GM10847 (cell line): ENCODE data around the gene CPSF3.

ENCODE experiments used
- POLR2A ChIP-seq: IDR thresholded peaks from 2 replicates; pipeline ENCODE4 v1.6.1; 2011; ENCODE audit not compliant: insufficient read length; ENCODE audit errors: extremely low read depth

The CPSF3 gene

DNA sequence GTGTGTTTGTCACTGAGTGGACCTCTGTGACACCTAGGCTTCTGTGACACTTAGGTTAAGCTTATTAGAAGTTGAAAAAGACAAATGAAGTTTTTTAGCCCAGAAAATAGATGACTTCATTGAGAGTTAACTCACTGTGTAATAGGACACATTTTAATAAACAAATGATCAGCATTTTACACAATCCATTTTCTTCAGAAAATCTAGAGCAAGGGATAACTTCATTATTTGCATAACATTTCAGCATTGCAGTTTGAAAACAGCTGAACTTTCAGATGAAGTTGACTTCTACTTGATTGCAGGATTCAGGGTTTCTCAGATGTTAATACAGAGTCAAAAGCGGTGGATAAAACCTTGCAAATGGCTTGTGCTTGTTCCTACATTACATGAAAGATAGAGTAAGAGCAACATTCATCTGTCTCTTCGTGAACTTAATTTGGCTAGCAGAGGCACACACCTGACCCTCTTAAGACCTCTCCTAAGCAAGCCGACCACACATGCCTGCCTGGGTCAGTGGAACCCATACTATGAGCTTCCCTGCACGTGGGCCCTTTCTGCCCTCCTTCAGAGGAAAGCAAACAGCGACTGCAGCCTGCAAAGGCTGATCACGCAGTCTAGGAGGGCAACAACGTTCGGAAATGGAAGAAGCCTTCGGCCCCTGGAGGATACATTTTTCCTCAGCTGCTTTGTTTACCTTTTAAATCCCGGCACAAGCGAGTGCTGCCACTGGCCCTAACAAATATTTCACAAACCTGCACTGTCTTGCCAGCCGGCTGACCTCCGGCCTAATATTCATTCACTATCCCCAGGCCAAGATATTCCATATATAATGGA is 16.7 kb upstream of the CPSF3 start:
- no peak for TF ChIP-seq POLR2A

DNA sequence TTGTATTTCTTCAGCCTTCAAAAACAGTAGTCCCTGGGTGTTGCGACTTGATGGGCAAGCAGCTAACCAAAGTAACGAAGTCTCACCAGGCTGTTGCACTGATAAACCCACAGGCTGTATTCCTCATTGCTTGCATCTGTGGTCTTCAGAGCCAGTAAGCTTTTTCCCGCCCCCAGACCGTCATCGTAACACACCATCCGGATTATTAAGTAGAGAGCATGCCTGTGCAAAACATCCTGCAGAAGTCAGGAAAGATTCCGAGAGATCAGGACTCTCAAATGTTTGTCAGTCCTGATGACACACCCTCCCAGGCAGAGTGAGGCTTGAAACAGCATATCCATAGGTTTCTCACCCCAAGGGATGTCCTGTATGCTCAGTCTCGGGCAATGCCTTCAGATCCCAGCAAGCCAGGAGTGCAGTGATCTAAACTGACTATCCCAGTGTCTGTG is 16.1 kb upstream of the CPSF3 start:
- no peak for TF ChIP-seq POLR2A

DNA sequence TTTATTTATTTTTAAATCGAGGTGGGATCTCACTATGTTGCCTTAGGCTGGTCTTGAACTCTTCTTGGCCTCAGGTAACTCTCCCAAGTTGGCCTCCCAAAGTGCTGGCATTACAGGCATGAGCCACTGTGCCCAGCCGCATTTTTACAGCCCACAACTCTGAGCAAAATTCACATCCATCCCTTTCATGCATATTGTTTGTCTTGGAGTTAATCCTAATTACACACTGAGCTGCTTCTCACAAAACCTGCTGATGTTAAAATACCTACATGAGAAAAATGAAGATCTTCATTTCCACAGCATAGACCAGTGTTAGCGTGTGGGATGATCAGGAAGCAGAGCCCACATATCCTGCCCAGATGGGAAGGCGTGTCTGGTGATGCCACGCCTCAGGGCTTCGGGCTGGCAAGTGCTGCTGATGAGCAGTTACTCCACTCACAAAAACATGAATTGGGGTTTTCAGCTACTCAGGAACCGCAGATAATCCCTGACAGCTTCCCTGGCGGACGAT is 14.8 kb upstream of the CPSF3 start:
- no peak for TF ChIP-seq POLR2A

DNA sequence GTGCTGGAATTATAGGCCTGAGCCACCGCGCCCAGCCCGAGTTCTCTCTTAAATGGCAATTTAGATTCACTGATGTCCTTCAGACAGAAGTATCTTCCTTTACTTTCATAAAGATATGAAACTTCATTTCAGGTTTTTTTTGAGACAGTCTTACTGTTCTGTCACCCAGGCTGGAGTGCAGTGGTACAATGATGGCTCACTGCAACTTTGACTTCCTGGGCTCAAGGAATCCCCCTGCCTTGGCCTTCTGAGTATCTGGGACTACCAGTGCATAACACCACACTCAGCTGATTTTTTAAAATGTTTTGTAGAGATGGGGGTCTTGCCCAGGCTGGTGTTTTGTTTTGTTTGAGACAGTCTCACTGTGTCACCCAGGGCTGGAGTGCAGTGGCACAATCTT is 13.3 kb upstream of the CPSF3 start:
- TF ChIP-seq POLR2A: no peak

DNA sequence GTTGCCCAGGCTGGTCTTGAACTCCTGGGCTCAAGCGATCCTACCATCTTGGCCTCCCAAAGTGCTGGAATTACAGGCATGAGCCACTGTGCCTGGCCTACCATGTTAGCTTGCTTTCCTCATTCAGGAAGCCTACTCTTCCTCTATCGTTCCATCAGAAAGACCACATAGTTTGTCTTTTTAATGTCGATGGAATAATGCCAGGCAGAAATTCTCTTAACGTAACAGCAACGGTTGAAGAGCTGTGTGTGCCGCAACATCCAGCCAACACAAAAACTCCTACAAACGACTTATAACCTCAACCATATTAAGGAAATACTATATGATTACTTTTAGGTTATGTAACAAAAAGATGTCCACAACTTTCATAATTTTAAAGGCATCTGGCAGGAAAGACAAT is 10.7 kb upstream of the CPSF3 start:
- no peak for TF ChIP-seq POLR2A

DNA sequence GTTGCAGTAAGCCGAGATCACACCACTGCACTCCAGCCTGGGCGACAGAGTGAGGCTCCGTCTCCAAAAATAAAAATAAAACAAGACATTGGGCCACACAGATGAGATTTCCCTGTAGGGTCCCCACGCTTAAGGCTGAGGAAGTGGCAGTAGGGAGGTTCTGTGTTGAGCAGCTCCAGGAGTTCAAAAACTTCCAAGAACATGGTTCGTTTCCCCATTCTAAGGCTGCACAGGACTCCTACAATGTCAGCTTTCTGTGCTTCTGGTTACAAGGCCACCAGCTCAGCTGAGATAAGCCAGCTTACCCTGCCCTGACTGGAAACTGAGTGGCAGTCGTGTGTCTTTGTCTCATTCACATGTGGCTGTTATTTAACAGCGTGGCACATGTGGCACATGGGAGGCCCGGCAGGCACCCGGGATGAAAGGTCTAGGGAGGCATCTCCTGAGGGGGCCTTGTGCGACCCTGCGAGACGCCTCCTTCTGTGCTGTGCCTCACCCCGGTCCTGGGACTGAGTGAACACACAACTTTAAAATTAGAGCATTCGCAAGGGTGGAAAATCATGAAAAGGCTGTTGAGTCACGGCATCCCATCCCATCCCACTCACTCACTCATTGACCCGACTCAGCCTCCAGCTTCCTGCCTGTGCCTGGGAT is 7.8 kb upstream of the CPSF3 start:
- no peak for TF ChIP-seq POLR2A

DNA sequence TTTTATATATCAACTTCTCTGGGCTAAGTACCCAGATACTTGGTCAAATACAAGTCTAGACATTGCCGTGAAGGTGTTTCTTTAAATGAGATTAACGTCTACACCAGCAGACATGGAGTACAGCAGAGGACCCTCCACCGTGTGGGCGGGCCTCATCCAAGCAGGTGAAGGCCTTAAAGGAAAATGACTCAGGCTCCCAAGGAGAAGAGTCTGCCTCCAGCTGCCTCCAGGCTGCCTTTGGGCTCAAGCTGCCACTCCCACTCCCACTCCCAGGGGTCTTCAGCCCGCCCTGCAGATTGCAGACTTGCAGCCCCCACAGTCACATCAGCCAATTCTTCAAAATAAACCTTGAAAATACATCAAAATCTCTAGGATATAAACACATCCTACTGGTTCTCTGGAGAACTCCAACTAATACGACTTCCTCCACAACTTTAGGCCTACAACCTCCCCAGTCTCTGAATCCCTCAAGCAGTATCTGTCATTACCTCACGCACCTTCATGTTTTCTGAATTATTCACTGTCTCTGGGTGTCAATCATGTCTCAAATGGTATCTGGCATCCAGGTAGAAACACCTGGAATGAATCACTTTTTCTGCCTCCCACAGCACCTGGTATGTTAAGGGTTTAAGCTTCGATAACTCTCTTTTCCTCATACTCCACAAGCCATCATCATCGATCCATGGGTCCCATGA is 7.0 kb upstream of the CPSF3 start:
- TF ChIP-seq POLR2A: no peak

DNA sequence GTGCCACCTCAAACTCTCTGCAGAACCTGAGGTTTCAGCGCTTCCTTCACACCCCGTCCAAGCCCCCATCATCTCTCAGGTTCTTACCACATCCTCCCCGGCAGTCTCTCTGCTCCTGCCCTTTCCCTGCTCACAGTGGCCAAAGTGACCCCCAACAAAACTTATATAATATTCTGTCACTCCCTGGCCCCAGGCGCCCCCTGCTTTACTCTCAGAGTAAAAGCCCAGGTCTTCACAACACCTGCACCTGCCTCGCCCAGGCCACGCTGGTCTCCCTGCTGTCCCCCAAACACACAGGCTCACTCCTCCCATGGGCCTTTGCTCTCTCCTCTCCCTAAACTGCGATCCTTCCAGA is 6.5 kb upstream of the CPSF3 start:
- no peak for TF ChIP-seq POLR2A

DNA sequence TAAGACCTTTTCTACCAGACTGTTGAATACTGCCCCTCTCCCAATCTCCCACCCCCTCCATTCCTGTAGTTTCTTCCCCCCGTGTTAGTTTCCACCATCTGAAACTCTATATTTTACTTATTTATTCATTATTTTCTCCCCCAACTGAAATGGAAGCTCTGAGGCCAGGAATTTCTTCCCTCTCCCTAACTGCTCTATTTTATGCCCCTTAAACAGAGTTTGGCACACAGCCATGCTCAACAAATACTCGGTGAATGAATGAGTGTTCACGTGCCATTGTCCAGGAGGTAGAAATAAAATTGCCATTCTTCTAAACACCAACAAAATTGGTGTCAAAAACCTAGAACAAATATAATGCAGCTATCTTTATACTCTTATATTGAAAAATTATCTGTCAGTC is 5.7 kb upstream of the CPSF3 start:
- no peak for TF ChIP-seq POLR2A

DNA sequence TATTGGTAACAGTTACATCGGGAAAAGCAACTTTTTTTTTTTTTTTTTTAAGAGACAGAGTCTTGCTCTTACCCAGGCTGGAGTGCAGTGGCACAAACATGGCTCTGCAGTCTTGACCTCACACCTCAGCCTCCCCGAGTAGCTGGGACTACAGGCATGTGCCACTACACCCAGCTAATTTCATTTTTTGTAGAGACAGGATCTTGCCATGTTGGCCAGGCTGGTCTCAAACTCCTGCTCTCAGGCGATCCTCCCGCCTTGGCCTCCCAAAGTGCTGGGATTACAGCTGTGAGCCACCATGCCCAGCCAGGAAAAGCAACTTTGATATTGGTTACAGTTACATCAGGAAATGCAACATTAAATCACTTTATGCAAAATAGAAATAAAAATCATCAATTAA is 4.7 kb upstream of the CPSF3 start:
- no peak for TF ChIP-seq POLR2A

DNA sequence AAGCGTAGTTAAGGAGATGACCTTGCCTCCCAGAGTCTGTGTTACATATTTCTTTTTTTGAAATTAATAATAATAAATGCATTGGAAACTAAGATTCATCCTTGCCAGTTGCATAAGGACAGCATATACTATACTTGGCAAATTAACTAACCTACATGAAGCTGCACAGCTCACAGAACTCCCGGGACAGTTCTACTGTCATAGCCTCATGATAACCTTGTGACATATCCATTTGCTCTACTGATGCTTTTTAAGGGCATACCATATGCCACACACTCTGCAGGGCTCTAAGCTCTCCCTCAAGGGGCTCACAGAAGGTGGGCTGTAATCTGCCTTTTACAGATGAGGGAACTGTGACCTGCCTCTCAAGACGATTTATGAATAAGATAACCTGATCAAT is 3.9 kb upstream of the CPSF3 start:
- TF ChIP-seq POLR2A: no peak

DNA sequence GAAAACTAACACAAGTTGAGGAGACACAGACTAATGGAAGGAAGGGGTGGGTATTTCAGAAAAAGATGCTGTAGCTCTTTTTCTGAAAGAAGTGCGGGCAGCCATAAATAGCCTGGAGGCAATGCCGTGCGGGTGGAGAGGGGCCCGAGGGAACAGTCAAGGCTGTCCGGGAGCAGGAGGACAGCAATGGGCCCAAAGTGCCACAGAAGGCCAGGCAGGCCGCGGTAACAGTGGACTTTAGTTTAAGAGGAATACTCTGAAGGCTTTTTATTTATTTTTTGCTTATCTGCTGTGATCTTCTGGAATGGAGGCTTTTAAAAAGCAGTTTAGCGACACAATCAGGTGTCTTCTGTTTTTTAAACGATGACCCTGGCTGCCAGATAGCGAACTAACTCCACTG is 3.0 kb upstream of the CPSF3 start:
- no peak for TF ChIP-seq POLR2A

DNA sequence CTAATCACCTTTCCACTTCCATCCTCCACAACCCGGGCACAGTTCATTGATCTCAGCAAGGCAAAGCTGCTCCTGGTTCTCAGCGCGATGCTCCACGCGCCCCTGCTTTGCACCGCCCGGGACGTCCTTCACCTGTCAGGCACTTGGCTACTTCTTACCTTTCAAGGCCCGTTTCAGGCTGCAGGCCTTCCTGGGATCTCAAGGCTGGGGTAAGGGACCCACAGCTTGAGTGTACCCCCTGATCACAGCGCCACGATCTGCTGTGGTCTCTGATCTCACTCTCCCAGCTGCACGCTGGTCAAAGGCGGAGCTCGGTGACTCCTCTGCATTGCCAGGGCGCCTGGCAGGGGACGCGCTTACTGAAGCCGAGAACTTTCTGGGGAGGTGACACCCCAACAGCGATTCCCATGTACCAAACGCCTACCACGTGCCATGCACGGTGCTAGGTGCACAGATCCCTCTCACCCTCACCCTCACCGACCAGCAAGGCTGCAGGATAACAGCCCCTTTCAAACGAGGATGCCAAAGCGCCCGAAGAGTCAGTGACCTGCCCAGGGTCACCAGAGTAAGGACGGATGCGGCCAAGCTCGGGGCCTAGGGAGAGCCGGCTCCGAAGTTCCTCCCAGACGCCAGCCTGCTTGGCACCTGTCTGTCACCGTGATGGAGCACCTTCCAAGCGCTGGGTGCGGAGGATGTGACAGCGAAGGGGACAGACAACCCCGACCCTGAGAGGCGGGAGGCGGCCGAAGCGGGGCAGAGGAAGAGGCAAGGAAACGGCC is 944 bp upstream of the CPSF3 start:
- TF ChIP-seq POLR2A: no peak

DNA sequence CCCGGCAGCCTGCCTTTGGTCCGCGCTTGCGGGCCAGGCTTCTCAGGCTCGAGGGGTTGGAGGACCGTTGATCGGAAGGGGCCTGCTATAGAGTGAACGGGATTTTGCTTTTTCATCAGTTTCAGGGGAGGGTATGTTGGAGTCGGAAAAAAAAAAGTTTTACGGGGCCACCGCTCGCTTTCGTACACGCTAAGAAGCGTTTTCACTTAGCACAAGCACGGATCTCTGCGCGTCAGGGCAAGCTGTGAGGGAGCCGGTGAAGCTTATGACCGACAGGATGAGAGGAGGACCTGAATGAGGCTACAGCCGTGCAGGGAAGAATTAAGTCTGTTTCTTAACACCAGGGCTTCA is 443 bp downstream of the CPSF3 start:
- TF ChIP-seq POLR2A: no peak

DNA sequence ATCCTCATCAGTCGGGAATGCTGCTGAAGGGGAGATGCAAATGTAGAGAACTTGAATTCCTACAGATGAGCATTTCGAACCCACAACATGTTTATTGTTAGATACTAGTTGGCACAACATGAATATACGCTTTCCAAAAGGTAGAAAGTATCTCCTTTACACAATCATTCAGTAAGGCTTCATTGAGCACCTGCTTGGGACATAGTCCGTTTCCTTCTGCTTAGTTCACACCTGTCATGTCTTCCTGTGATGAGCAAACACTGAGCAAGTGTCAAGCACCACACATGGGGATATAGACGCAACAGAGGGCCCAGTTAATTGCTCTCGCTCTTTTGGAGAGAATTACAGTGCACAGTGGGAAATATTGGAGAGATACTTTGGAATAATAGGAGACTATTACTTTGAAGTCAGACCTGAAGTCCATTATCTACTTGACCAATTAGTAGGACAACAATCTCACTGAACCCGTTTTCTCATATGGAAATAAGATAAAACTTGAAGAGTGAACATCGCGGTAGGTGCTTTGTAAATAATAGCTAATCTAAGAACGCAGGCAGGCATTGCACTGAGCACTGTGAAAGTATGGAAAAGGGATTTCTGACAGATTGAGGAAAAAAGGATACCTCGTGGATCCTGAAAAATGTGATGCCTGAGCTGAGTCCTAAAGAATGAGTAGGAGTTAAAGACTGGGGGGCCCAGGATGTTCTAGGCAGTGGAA is 1.2 kb downstream of the CPSF3 start:
- TF ChIP-seq POLR2A: no peak

DNA sequence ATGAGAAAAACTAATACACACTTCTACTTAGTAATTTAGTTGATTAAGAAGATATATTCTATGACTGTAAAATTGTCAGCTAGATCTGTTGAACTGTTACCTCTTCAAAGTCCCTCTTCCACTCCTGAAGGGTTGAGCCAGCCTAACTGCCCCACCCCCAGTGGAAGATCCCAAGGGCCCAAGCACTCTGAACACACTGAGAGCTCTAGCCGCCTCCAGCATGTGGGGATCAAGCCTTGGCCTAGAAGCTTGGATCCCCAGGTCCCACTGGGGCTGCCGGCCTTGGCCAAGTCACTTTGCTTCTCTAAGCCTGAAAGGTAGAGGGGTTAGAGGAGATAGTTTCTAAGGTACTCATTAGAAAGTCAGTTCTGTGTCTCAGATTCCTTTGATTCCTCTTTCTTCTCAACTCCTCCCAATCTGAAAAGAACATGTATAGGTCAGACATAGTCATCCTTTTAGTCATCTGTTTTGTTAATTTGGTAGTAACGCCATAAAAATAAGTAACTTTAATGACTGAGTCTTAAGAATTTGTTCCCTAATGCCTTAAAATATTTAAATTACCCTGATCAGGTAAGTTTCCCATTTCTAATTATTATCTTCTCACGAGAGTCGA is 5.6 kb downstream of the CPSF3 start:
- no peak for TF ChIP-seq POLR2A
